ENCODE results near the gene SLC9A3. TPM values are rescaled to one million over a fixed set of nuclear protein-coding genes. Genes with fewer than 3 reads are reported as not detected.

SLC9A3 gene
- total and polyA plus RNA-seq, 2 of the 13 experiments (the other 11 are each of a cell fraction or from before 2014, with no cell fraction given) = 1.5 to 1.8 TPM

DNA sequence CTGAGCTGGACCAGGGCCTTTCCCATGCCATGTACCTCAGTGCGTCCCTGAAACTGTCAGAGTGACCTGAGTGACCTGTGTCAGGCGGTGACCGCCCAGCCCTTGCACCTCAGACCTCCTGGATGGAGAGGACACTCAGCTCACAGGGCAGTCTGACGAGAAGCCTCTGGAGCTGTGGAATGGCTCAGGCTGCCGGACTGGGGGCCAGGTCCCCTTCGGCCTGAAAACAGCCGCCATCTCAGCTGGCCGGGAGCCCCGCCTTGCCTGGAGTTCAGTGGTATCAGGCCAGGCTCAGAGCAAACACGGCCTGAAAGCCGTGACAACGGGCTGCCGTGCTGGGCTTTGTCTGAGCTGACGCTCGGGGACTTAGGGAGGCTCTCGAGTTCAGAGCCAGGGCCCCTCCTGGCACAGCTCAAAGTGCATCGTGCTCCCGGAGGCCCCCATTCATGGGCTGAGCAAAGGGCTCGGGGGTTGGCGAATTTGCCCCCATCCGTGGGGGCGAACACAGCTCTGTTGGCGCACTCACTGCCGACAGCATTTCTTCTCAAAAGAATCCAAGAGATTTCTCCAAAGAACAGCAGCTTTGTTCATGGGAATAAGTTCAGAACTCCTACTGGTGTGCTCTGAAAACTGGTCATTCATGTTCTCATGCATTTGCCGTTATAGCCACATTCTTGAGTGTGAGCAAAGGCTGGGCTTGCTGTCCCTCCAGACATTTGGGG, 8.4 kb upstream of the SLC9A3 start (continued):
- TF ChIP-seq KMT2A (CRISPR knock-in tag; IDR thresholded peaks at IDR 0.05) (no peak), NFIC (IDR thresholded peaks at IDR 0.05; ENCODE audit: low read length) (no peak), ZNF619 (CRISPR knock-in tag; IDR thresholded peaks at IDR 0.05) (no peak), ZNF33A (CRISPR knock-in tag; IDR thresholded peaks at IDR 0.05; ENCODE audit: borderline replicate concordance) (no peak), MZF1 (CRISPR knock-in tag; IDR thresholded peaks at IDR 0.05; ENCODE audit: borderline replicate concordance) (no peak), ZNF138 (CRISPR knock-in tag; IDR thresholded peaks at IDR 0.05; ENCODE audit: low read depth) (no peak), ZFYVE20 (CRISPR knock-in tag; IDR thresholded peaks at IDR 0.05; ENCODE audit: borderline replicate concordance, low read depth) (no peak), THRA (CRISPR knock-in tag; IDR thresholded peaks at IDR 0.05; ENCODE audit: borderline replicate concordance) (no peak), HNF4A (CRISPR knock-in tag; IDR thresholded peaks at IDR 0.05) (peak; percentile 66), ZBTB4 (CRISPR knock-in tag; IDR thresholded peaks at IDR 0.05; ENCODE audit: borderline replicate concordance) (no peak), CEBPG (CRISPR knock-in tag; IDR thresholded peaks at IDR 0.05) (no peak), ZNF451 (CRISPR knock-in tag; IDR thresholded peaks at IDR 0.05) (no peak), RXRA (CRISPR knock-in tag; IDR thresholded peaks at IDR 0.05) (0 out of 2 replicates have a peak, but pooled peaks have one; percentile 39), ARNT (IDR thresholded peaks at IDR 0.05) (no peak), ZNF761 (CRISPR knock-in tag; conservative IDR thresholded peaks at IDR 0.05) (no peak), ZNF740 (CRISPR knock-in tag; IDR thresholded peaks at IDR 0.05) (no peak), ZHX1 (CRISPR knock-in tag; IDR thresholded peaks at IDR 0.05; ENCODE audit: low read depth) (no peak; the same call in 1 of the 2 replicates), ZNF747 (CRISPR knock-in tag; IDR thresholded peaks at IDR 0.05; ENCODE audit: borderline replicate concordance) (no peak), ZNF432 (CRISPR knock-in tag; IDR thresholded peaks at IDR 0.05; ENCODE audit: borderline replicate concordance) (no peak), ZNF790 (CRISPR knock-in tag; IDR thresholded peaks at IDR 0.05; ENCODE audit: borderline replicate concordance) (no peak), KMT2B (CRISPR knock-in tag; IDR thresholded peaks at IDR 0.05) (no peak), NFKB2 (CRISPR knock-in tag; IDR thresholded peaks at IDR 0.05; ENCODE audit: borderline replicate concordance) (no peak), ZSCAN30 (CRISPR knock-in tag; IDR thresholded peaks at IDR 0.05) (no peak), TEAD3 (CRISPR knock-in tag; optimal IDR thresholded peaks at IDR 0.05; ENCODE audit: borderline replicate concordance) (no peak)

All from HepG2 (cell line).